ENCODE data around the gene RDH5. TPM values are rescaled to one million over a fixed set of nuclear protein-coding genes. Genes with fewer than 3 reads are reported as not detected.

RDH5 gene, protein sequence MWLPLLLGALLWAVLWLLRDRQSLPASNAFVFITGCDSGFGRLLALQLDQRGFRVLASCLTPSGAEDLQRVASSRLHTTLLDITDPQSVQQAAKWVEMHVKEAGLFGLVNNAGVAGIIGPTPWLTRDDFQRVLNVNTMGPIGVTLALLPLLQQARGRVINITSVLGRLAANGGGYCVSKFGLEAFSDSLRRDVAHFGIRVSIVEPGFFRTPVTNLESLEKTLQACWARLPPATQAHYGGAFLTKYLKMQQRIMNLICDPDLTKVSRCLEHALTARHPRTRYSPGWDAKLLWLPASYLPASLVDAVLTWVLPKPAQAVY
- total RNA-seq (2016; rRNA removed; fragmentation: Illumina TruSeq; extraction: Trizol), result 1.0 and 2.6 TPM in 2 replicates
- 1.2 and 1.5 TPM in 2 replicates for total RNA-seq (2016; cell fraction: cytosol; rRNA removed; fragmentation: Illumina TruSeq; extraction: Trizol; ENCODE audit: low read depth)
- 1.2 and 2.6 TPM in 2 replicates for total RNA-seq (2016; cell fraction: insoluble cytoplasmic fraction; rRNA removed; fragmentation: Illumina TruSeq; extraction: Trizol)
- 1.3 and 1.5 TPM in 2 replicates for total RNA-seq (2016; cell fraction: membrane; rRNA removed; fragmentation: Illumina TruSeq; extraction: Trizol)
- total RNA-seq (2016; cell fraction: nucleus; rRNA removed; fragmentation: Illumina TruSeq; extraction: Trizol), result 4.5 and 6.2 TPM in 2 replicates
- polyA plus RNA-seq (2011; rRNA removed), result 5.7 TPM in 2 replicates
- polyA plus RNA-seq (2011; cell fraction: cytosol; rRNA removed), result 2.4 and 3.4 TPM in 2 replicates
- polyA plus RNA-seq (2011; cell fraction: nucleus; rRNA removed), result 17.8 and 19.4 TPM in 2 replicates
- 3.3 and 4.2 TPM in 2 replicates for polyA plus RNA-seq (2012)
- polyA plus RNA-seq (2016; cell fraction: cytosol; fragmentation: Illumina TruSeq; extraction: Trizol; ENCODE audit: low read depth), result 0.41 and 0.84 TPM in 2 replicates
- polyA plus RNA-seq (2016; cell fraction: insoluble cytoplasmic fraction; fragmentation: Illumina TruSeq; extraction: Trizol; ENCODE audit: low read depth), result 0.71 and 0.91 TPM in 2 replicates
- polyA plus RNA-seq (2016; cell fraction: membrane; fragmentation: Illumina TruSeq; extraction: Trizol; ENCODE audit: low read depth), result 1.0 and 1.1 TPM in 2 replicates
- 9.3 and 11.2 TPM in 2 replicates for polyA plus RNA-seq (2016; cell fraction: nucleus; fragmentation: Illumina TruSeq; extraction: Trizol; ENCODE audit: insufficient read depth, low read depth)
- 4.1 and 8.8 TPM in 2 replicates for polyA minus RNA-seq (2011; rRNA and poly(A)+ RNA removed; ENCODE audit: low replicate concordance)
- 0.53 and 0.79 TPM in 2 replicates for polyA minus RNA-seq (2011; cell fraction: cytosol; rRNA and poly(A)+ RNA removed)
- 11.6 and 16.1 TPM in 2 replicates for polyA minus RNA-seq (2011; cell fraction: nucleus; rRNA and poly(A)+ RNA removed)
- percentile 70 among the genes with signal in this experiment for Bru-seq, nascent RNA
- BruChase-seq, experiment 1, labeled RNA remaining after a 6-hour chase, result percentile 81 among the genes with signal in this experiment
- percentile 73 among the genes with signal in this experiment for BruChase-seq, experiment 2, labeled RNA remaining after a 2-hour chase
- long read RNA-seq, experiment 1, partial matches to known transcripts, result 0 of 1 reads
- long read RNA-seq, experiment 1, other reads (novel, unspliced or antisense), result 1 of 1 reads
- long read RNA-seq, experiment 2, partial matches to known transcripts, result 0 of 4 reads
- long read RNA-seq, experiment 2, other reads (novel, unspliced or antisense), result 0 of 4 reads

GRCh38 chr12:55720071-55720564 lies at the start of gene RDH5:
RDH5 (plus strand) TSS chr12:55720393; CDS start chr12:55721185, 792 bp downstream.
- in situ Hi-C loops (cut with HindIII; ENCODE audit: extremely low pct_ligation_motif_present, low pct_unique_long_range_greater_than_20kb) (no loop called here), intact Hi-C loops (cut with micrococcal nuclease; ENCODE audit: unreplicated experiment) (loop anchor here (2.0 to 5.0 kb wide), 4 partner anchors 13 to 533 kb away; partner anchors contain the start of gene ITGA7)
- Histone ChIP-seq H2AFZ (ENCODE audit: low read length) (no peak within 1 kb of the TSS), H3K4me1 (ENCODE audit: insufficient read depth, low read length) (peaks cover 88% of the 10 kb centered on the region), H3K79me2 (ENCODE audit: insufficient read depth, low read length) (no peaks in the 10 kb centered on the region), H3K36me3 (replicated peaks in 1 of 2; ENCODE audit: control insufficient read depth in 1 of 2, insufficient read depth in 2 of 2, low read length in 2 of 2) (peaks cover 0 to 8% of the 10 kb centered on the region in 2 experiments; a peak in 3 of 5 replicates), H3K9me3 (ENCODE audit: low read length) (no peaks in the 10 kb centered on the region), H3K4me3 (replicated peaks in 1 of 3; ENCODE audit: insufficient read depth in 1 of 3, low read depth in 2 of 3, low read length in 3 of 3) (peak within 1 kb of the TSS; percentile 15 to 46 (median 15); a peak in 5 of 6 replicates), H3K9ac (ENCODE audit: insufficient read depth, low read depth, low read length) (peak within 1 kb of the TSS; percentile 30; the same call in 1 of the 2 replicates), H3K4me2 (ENCODE audit: low read depth, low read length) (peak within 1 kb of the TSS; percentile 62), H4K20me1 (ENCODE audit: insufficient read depth, low read length) (0 out of 2 replicates have a peak, but pooled peaks cover 2% of the 10 kb centered on the region), H3K27ac (ENCODE audit: extremely low read length, insufficient read depth, low read length) (peak within 1 kb of the TSS; percentile 59), H3K27me3 (ENCODE audit: control insufficient read depth in 1 of 2, insufficient read depth in 2 of 2, low read length in 2 of 2) (no peaks in the 10 kb centered on the region)
- WGBS (ENCODE audit: low lambda C conversion rate), result 25% methylated on average over 6 of the region's 6 CpGs
- DNase-seq (ENCODE audit: low spot score) (peak; percentile 83), ATAC-seq (peak; percentile 66), FAIRE-seq (peak; percentile 48)
- ChIA-PET CTCF (ENCODE audit: low intra/inter-chr PET ratio, low total read pairs) (interaction anchor here (1.9 to 2.5 kb wide), 3 partner anchors 17 to 60 kb away, joined by 6 to 13 read pairs (median 6); a partner anchor contains a TSS), POLR2A (interaction anchor here (0.6 to 5.3 kb wide), 11 partner anchors 9 to 276 kb away, joined by 3 to 38 read pairs (median 5); partner anchors contain the start of genes CD63, DNAJC14, PYM1 and RAB5B)
- no TSS peak for BruUV-seq (replicated peaks)
- TF ChIP-seq, protein P1, sequence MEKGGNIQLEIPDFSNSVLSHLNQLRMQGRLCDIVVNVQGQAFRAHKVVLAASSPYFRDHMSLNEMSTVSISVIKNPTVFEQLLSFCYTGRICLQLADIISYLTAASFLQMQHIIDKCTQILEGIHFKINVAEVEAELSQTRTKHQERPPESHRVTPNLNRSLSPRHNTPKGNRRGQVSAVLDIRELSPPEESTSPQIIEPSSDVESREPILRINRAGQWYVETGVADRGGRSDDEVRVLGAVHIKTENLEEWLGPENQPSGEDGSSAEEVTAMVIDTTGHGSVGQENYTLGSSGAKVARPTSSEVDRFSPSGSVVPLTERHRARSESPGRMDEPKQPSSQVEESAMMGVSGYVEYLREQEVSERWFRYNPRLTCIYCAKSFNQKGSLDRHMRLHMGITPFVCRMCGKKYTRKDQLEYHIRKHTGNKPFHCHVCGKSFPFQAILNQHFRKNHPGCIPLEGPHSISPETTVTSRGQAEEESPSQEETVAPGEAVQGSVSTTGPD (CRISPR knock-in tag; IDR thresholded peaks at IDR 0.05), result no peak
- TF ChIP-seq MIER3 (CRISPR knock-in tag; IDR thresholded peaks at IDR 0.05; ENCODE audit: borderline replicate concordance) (no peak), RBAK (CRISPR knock-in tag; IDR thresholded peaks at IDR 0.05) (no peak), PRMT3 (CRISPR knock-in tag; IDR thresholded peaks at IDR 0.05; ENCODE audit: borderline replicate concordance, low read depth) (no peak), SAP130 (CRISPR knock-in tag; IDR thresholded peaks at IDR 0.05; ENCODE audit: low read depth) (peak; percentile 33; the same call in 1 of the 2 replicates), TEAD3 (CRISPR knock-in tag; optimal IDR thresholded peaks at IDR 0.05; ENCODE audit: borderline replicate concordance) (peak; percentile 39), ISL2 (CRISPR knock-in tag; IDR thresholded peaks at IDR 0.05) (no peak), HMG20A (CRISPR knock-in tag; IDR thresholded peaks at IDR 0.05; ENCODE audit: borderline replicate concordance) (no peak), AGO2 (optimal IDR thresholded peaks at IDR 0.05; ENCODE audit: low read depth, low read length) (no peak), ZNF572 (CRISPR knock-in tag; IDR thresholded peaks at IDR 0.05) (no peak)
- TF ChIP-seq, protein P2, sequence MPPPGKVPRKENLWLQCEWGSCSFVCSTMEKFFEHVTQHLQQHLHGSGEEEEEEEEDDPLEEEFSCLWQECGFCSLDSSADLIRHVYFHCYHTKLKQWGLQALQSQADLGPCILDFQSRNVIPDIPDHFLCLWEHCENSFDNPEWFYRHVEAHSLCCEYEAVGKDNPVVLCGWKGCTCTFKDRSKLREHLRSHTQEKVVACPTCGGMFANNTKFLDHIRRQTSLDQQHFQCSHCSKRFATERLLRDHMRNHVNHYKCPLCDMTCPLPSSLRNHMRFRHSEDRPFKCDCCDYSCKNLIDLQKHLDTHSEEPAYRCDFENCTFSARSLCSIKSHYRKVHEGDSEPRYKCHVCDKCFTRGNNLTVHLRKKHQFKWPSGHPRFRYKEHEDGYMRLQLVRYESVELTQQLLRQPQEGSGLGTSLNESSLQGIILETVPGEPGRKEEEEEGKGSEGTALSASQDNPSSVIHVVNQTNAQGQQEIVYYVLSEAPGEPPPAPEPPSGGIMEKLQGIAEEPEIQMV (CRISPR knock-in tag; IDR thresholded peaks at IDR 0.05; ENCODE audit: low read depth), result no peak
- TF ChIP-seq, protein P3, sequence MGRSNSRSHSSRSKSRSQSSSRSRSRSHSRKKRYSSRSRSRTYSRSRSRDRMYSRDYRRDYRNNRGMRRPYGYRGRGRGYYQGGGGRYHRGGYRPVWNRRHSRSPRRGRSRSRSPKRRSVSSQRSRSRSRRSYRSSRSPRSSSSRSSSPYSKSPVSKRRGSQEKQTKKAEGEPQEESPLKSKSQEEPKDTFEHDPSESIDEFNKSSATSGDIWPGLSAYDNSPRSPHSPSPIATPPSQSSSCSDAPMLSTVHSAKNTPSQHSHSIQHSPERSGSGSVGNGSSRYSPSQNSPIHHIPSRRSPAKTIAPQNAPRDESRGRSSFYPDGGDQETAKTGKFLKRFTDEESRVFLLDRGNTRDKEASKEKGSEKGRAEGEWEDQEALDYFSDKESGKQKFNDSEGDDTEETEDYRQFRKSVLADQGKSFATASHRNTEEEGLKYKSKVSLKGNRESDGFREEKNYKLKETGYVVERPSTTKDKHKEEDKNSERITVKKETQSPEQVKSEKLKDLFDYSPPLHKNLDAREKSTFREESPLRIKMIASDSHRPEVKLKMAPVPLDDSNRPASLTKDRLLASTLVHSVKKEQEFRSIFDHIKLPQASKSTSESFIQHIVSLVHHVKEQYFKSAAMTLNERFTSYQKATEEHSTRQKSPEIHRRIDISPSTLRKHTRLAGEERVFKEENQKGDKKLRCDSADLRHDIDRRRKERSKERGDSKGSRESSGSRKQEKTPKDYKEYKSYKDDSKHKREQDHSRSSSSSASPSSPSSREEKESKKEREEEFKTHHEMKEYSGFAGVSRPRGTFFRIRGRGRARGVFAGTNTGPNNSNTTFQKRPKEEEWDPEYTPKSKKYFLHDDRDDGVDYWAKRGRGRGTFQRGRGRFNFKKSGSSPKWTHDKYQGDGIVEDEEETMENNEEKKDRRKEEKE (IDR thresholded peaks at IDR 0.05), result no peak
